Neutrophil (primary cell): ENCODE measurements around the gene ARL16.

Experiments used
- H3K27ac ChIP-seq: fragments of 200-600 bp; sonication (generic); 2 replicates; pipeline ENCODE4 v1.5.1; 2016; ENCODE audit warnings: mild to moderate bottlenecking, moderate library complexity
- H3K27me3 ChIP-seq: fragments of 200-600 bp; sonication (generic); 2 replicates; pipeline ENCODE4 v1.6.0; 2016; ENCODE audit warnings: mild to moderate bottlenecking
- H3K36me3 ChIP-seq: fragments of 200-600 bp; sonication (generic); 2 replicates; pipeline ENCODE4 v1.5.1; 2017
- H3K4me1 ChIP-seq, 2 experiments: fragments of 200-600 bp in 1 of 2; sonication (generic) in 1 of 2; 1 replicate in 1 of 2; 2 replicates in 1 of 2; pipeline versions ENCODE4 v1.5.1 to v1.6.1; 2013 to 2016; ENCODE audit warnings: low read depth in 1 of 2, low read length in 1 of 2, mild to moderate bottlenecking in 1 of 2, moderate library complexity in 1 of 2; ENCODE audit not compliant: control insufficient read depth in 1 of 2, insufficient read depth in 1 of 2
- H3K4me3 ChIP-seq, 2 experiments: fragments of 200-600 bp in 1 of 2; sonication (generic) in 1 of 2; 1 replicate in 1 of 2; 2 replicates in 1 of 2; pipeline ENCODE4 v1.5.1; 2013 to 2016; ENCODE audit warnings: low read depth in 1 of 2, low read length in 1 of 2, mild to moderate bottlenecking in 1 of 2, moderate library complexity in 1 of 2
- H3K9me3 ChIP-seq: fragments of 200-600 bp; sonication (generic); 2 replicates; pipeline ENCODE4 v1.5.1; 2016
- CTCF ChIP-seq: fragments of 200-600 bp; sonication (generic); IDR thresholded peaks from 2 replicates; pipeline ENCODE4 v1.5.1; 2016; ENCODE audit warnings: antibody characterized with exemption

ARL16 gene

GRCh38 chr17:81695211-81695610 is 11.6 kb upstream of the ARL16 start:
- peaks cover 99% of the 10 kb centered on the region for H3K36me3 ChIP-seq
- peaks cover 0 to 8% of the 10 kb centered on the region in 2 experiments for H3K4me1 ChIP-seq
- H3K27ac ChIP-seq: no peak overlapping the region

GRCh38 chr17:81694810-81695209 is 11.2 kb upstream of the ARL16 start:
- H3K36me3 ChIP-seq: peaks cover 100% of the 10 kb centered on the region
- H3K4me3 ChIP-seq: no peak overlapping the region
- no peaks in the 10 kb centered on the region for H3K27me3 ChIP-seq
- TF ChIP-seq CTCF: no peak
- H3K4me1 ChIP-seq: peaks cover 0 to 8% of the 10 kb centered on the region in 2 experiments
- no peak overlapping the region for H3K27ac ChIP-seq
- no peaks in the 10 kb centered on the region for H3K9me3 ChIP-seq

More at GRCh38 chr17:81695211-81695610, 11.6 kb upstream of the ARL16 start:
- H3K4me3 ChIP-seq: no peak overlapping the region
- no peak for TF ChIP-seq CTCF
- no peaks in the 10 kb centered on the region for H3K9me3 ChIP-seq
- no peaks in the 10 kb centered on the region for H3K27me3 ChIP-seq

DNA sequence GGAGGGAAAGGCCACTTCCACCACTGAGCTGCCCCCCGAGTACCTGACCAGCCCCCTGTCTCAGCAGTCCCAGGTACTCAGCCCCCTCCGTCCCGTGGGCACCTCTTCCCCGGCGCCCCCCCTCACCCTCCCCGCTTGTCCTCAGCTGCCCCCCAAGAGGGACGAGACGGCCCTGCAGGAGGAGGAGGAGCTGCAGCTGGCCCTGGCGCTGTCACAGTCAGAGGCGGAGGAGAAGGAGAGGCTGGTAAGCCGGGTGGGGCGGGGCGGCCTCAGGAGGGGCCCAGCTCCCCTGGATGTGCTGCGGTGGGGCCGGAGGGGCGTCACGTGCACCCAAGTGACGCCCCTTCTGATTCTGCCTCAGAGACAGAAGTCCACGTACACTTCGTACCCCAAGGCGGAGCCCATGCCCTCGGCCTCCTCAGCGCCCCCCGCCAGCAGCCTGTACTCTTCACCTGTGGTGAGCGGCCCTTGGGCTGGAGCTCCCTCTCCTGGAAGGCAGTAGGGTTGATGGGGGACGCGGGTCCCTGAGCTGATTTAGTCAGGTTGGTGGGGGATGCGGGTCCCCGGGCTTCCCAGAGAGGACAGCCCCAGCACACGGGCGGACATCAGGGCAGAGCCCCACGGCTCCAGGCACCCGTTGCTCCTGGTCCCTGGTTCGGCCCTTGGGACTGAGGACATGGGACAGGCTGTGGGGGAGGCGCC is 10.1 kb upstream of the ARL16 start:
- Histone ChIP-seq H3K4me1 (peaks cover 0 to 8% of the 10 kb centered on the region in 2 experiments), H3K4me3 (no peak overlapping the region), H3K27ac (no peak overlapping the region), H3K36me3 (peaks cover 100% of the 10 kb centered on the region), H3K9me3 (no peaks in the 10 kb centered on the region), H3K27me3 (no peaks in the 10 kb centered on the region)
- no peak for TF ChIP-seq CTCF

DNA sequence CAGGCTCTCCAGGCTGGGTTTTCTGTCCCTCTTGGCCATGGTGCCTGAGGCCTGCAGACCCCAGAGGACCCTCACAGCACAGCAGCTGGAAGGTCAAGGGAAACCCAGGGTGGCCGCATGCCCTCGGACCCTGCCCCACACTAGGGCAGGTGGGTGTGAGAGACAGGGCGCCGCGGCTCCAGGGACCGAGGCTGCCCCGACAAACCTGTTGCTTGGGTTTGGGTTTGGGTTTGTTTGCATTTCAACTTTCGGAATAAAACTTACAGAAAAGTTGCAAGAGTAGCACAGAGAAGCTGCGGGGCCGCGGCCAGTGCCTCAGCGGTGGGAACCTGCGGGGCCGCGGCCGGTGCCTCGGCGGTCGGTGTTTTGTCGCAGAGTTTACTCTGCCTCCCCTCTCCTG is 8.0 kb upstream of the ARL16 start:
- no peaks in the 10 kb centered on the region for H3K27me3 ChIP-seq
- H3K4me3 ChIP-seq: no peak overlapping the region
- no peaks in the 10 kb centered on the region for H3K9me3 ChIP-seq
- no peaks in the 10 kb centered on the region for H3K4me1 ChIP-seq
- TF ChIP-seq CTCF: no peak
- peaks cover 100% of the 10 kb centered on the region for H3K36me3 ChIP-seq
- H3K27ac ChIP-seq: no peak overlapping the region

- Histone ChIP-seq H3K27ac (no peak overlapping the region), H3K36me3 (peaks cover 100% of the 10 kb centered on the region), H3K4me1 (no peaks in the 10 kb centered on the region), H3K4me3 (no peak overlapping the region), H3K9me3 (no peaks in the 10 kb centered on the region), H3K27me3 (no peaks in the 10 kb centered on the region)
- no peak for TF ChIP-seq CTCF
Measured at GRCh38 chr17:81691196-81691595, 7.6 kb upstream of the ARL16 start.
